Left colon (tissue), 2 donors: ENCODE measurements around the gene FBXL3. TPM values are rescaled to one million over a fixed set of nuclear protein-coding genes. Genes with fewer than 3 reads are reported as not detected.
A peak's percentile ranks its signal among the peaks of the same experiment; 100 is the strongest.
"Not testable (repeated sequence)": the region's sequence is repeated elsewhere in the genome, so short reads cannot be mapped to it uniquely, and the experiment has no call there.

Experiments
- ATAC-seq: fragments of 200-7000 bp; cut with Tn5 transposase; one replicate; pipeline ENCODE4 v1.9.1; 2020; ENCODE audit warnings: mild to moderate bottlenecking, moderate library complexity
- DNase-seq, 2 donors: peaks; one replicate each; pipeline ENCODE4 v3.0.0-alpha.2; 2020
- intact Hi-C, 2 donors: fragments of 100-400 bp; cut with DNase I in 1 of 2; cut with micrococcal nuclease in 1 of 2; formaldehyde crosslinking; loops; one replicate each; pipeline versions ENCODE4 v1.11.2 to v1.14.0; 2022; cut with DNase I, micrococcal nuclease
- total RNA-seq, 2 donors: library from RNA; stranded (reverse); fragmentation: NEBNext Ultra II Directional; extraction: Animal tissue kit (Norgen Biotek cat#: 25700); gene quantifications; one replicate each; pipeline ENCODE4 v1.2.1, GENCODE V29; 2021
- donor health status: DM: no; HTN: no; CAD: no.
- donor health status: DM: yes; HTN: yes; CAD: no.

The FBXL3 gene
- total RNA-seq, 2 donors from 2014 or later, result 37.7 to 52.0 TPM

DNA sequence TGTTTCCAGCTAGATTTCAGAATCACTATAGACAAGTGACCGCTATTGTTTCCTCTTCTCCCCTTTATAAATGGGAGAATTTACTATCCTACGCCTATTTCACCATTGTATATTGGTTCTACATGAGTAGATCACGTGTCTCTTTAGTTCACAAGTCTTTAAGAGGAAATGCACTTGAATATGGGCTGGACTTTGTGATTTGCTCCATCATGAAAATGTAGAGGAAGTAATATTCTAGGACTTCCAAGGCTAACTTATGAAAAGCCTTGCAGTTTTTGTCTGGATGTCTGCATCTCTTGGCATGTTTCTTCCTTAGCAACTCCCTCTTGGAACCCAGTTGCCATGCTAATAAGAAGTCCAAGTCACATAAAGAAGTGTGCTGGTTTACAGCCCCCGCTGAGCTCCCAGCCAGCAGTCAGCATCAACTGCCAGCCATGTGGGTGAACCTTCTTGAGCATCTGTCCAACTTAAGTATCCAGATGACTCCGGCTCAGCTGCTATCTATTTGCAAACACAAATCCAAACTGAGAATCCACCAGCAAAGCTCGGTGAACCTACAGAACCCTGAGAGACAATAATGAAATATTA is 4.8 kb upstream of the FBXL3 start:
- ATAC-seq (peak; percentile 33), DNase-seq (no peak)
- intact Hi-C loops, result no loop called here

DNA sequence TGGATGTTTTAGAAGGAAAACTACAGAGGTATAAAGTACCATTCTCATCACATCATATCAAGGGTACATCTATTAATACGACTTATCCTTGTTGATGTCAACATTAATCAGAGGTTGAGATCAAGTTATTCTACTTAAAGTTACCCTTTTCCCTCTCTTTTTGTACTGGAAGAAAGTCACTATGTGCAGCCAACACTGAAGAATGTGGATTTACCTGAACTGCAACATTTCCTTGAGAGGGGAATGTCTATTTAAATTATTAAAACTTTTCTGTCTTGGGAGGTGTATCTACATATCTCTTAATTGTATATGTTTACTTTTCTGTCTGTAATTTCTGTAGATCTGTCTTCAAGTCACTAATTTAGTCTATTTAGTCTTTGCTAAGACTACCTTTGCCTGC is 2.5 kb upstream of the FBXL3 start:
- intact Hi-C loops, result no loop called here
- DNase-seq, result no peak
- ATAC-seq, result no peak

DNA sequence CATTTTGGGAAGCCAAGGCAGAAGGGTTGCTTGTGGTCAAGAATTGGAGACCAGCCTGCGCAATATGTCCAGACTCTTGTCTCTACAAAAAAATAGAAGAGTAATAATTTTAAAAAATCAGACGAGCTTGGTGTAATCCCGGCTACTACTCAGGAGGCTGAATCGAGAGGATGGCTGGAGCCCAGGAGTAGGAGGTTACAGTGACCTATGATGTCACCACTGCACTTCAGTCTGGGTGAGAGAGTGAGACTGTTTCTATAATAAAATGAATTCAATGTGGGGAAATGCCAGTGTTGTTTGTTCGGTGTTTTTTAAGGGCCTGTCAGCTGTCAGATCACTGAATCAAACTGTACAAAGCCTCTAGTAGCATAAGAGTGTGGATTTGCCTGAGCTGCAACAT is 1.2 kb upstream of the FBXL3 start:
- intact Hi-C loops, result no loop called here
- DNase-seq, result no peak
- ATAC-seq, result no peak

DNA sequence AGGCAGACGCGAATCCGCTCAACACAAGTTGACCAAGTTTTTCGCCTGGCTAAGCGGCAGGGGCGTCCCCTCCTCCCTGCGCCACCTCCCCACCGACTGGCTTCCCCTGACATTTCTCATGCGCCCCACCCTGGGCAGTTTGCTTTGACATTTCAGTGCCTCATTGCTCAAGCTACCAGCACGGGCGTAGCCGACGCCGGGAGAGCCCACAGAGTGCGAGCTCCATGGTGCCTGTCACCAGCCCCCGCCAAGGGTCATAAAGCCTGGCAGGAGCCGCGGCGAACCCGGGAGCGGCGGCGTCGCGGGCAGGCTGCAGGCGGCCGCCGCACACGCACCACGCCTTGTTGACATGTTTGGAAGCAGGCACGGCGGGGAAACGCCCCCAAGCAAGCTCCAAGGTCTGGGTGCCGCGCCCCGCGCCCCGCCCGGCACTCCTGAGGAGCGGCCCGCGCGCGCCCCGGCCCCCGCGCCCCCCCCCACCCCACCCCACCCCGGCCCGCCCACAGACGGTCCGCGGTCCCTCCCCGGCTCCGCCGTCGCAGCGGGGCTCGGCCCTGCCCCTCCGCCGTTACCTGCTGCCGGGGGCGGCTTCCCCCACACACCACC is 601 bp downstream of the FBXL3 start:
- intact Hi-C loops, result no loop called here
- DNase-seq, result peak; percentile 93 to 94

DNA sequence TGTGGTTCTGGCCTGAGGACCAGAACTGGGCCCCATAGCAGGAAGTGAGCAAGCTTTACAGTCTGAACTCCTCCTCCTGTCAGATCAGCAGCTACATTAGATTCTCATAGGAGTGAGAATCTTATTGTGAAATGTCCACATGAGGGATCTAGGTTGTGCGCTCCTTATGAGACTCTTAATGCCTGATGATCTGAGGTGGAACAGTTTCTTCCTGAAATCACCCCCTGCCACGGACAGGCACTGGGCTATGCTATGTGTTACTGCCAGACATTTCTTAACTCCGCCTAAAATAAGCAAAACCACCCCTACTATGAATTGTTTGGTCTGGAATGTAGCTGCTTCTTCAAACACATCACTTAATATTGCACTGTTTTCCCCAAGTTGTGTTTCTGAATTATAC is 4.6 kb downstream of the FBXL3 start:
- DNase-seq, result no peak
- ATAC-seq, result no peak
- intact Hi-C loops, result no loop called here

More for the DNA sequence above, 601 bp downstream of the FBXL3 start:
- ATAC-seq, result peak; percentile 88

DNA sequence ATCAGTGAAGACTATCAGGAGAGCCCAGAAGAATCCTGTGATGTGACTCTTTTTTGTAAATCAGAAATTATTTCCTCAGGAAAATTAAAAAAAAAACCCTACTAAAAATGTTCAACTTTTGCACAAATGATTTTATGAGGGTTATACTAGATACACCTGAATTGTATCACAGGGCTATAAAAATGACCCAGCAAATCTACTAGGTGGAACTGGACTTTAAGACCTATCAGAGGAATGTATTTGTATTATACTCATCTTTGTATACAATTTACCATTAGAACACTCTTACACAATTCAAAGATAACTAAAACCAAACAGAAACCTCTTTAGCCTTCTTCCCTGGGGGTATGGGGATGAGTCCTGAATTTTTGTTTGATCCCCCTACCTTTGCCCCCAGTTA is 7.2 kb downstream of the FBXL3 start:
- intact Hi-C loops, result no loop called here
- DNase-seq (no peak), ATAC-seq (peak; percentile 80)

DNA sequence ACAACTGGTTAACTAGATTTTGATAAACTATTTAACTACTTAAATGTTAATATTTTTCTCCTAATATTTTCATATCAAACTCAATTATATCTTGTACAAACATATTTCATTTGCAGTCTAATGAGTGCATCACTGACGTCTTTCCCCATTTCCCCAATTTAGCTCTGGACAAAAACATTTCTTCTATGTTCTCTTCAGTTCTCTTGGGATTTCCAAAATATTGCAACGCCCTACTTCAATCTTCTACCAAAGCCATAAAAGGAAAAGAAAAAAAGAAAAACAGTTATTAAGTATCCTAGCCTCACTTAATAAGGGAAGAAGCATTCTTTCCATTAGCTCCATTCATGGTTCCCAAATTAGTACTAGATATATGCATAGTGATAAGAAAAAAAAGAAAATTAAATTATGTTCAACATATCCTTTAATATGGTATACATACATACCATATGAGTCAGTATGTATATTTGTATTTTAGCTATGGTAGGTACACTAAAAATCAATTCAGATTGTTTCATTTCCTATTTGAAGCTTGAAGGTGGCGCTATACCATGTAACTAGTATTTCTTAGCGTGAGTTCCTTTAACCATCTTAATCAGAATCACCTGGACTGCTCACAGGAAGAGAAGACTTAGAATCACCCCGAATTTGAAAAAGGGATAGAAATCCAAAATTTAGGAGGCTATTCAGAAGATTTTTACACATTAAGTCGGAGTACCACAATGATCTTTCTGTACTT is 9.9 kb downstream of the FBXL3 start:
- DNase-seq (no peak), ATAC-seq (no peak)
- intact Hi-C loops, result no loop called here

DNA sequence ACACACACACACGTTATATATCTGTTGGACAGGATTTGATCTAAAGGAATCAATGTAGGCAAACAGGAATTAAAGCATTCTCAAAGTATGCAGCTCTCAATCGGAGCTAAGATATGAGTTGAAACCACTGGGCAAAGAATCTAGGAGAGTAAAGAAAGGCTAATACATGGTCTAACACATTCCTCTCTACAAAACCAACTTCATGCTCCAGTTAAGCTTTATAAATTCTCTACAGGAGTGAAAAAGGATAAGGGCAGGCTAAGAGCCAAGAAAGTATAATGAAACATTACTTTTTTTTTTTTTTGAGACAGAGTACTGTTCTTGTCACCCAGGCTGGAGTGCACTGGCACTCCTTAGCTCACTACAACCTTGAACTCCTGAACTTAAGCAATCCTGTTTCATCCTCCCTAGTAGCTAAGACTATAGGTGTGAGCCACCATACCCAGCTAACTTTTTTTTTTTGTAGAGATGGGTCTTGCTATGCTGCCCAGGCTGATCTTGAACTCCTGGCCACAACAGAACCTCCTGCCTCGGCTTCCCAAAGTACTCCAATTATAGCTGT is 10.6 kb downstream of the FBXL3 start:
- intact Hi-C loops, result no loop called here
- DNase-seq, result no peak
- ATAC-seq, result peak; percentile 58

DNA sequence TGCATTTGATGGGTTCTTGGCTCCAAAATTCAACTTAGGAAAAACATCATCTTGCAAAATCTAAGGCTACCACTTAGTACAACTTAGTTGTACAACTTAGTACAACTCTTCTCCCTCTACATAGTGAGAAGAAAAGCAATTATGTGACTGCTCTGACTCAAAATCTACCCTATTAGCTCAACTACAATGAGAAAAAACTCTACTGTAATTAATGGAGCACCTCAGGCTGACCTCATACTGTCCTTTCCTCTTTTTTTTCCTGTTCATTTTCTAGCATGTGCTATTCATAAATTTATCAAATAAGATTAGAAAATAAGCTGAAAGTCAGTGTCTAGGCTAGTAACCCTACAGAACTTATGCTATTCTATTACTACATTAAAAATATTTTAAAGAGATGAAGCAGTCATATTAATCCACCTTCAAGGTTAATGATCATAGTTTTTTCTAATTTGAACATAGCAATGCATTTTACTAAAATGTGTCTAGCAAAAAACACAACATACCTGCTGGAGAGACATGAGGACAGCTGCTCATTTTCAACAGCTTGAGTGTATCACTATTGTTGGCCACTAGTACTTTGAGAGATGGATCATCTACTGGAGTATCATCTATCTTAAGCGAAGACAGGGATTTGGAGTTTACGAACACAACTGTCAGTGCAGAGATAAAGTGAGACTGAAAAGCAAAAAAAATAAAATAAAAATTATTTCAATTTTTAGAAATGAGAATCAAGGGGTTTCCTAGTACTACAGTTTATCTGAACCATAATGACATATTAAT is 11.9 kb downstream of the FBXL3 start:
- ATAC-seq, result no peak
- no peak for DNase-seq
- intact Hi-C loops, result no loop called here

DNA sequence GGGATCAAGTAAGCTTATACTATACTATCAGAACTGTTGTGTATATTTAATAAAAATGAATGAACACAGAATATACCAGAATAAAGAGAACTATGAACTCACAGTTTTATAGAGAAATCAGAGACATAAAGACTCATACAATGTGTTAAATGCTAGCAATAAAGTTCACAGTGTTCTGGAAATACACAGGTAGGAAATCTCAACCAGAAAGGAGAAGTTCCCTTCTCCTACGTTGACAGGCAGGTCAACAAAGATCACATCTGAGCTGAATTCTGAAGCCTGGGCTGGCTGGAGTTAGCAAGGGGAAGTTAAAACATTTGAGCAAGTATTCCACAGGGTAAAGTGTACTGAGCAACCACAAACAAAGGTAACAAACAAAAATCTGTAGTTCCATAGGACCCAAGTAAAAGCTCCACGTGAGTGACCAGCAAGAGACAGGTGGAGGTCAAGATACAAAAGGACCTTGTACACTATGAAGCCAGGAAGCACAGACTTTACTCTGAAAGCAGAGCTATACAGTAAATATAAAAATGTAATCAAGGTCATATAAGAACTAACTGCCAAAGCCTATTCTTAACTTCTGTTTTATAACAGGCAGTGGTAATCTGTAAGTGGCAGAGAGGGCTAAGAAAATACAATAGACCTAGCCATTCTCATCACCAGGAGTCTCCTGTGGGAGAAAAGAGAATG is 13.0 kb downstream of the FBXL3 start:
- peak; percentile 75 for ATAC-seq
- intact Hi-C loops, result no loop called here
- DNase-seq, result no peak

DNA sequence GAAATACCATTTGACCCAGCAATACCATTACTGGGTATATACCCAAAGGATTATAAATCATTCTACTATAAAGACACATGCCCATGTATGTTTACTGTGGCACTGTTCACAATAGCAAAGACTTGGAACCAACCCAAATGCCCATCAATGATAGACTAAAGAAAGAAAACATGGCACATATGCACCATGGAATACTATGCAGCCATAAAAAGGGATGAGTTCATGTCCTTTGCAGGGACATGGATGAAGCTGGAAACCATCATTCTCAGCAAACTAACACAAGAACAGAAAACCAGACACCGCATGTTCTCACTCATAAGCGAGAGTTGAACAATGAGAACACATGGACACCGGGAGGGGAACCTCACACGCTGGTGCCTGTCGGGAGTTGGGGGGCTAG is 17.2 kb downstream of the FBXL3 start:
- intact Hi-C loops, DNase-seq, ATAC-seq: not testable (repeated sequence)

DNA sequence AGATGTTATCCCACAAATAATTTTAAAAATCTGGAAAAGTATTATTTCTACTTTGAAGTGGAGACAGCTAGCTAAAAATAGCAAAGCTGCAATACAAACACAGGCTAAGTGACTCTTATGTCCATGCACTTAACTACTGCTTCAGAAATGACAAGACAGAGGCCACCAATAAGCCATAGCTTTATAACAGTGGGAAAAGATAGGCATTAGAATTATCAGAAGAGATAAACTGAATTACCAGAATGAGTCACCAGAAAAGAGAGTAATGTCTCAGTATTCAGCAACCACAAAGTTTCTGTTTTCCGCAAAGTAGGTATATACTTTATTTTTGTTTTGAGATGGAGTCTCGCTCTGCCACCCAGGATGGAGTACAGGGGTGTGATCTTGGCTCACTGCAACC is 17.9 kb downstream of the FBXL3 start:
- intact Hi-C loops, result no loop called here
- ATAC-seq (no peak), DNase-seq (no peak)

DNA sequence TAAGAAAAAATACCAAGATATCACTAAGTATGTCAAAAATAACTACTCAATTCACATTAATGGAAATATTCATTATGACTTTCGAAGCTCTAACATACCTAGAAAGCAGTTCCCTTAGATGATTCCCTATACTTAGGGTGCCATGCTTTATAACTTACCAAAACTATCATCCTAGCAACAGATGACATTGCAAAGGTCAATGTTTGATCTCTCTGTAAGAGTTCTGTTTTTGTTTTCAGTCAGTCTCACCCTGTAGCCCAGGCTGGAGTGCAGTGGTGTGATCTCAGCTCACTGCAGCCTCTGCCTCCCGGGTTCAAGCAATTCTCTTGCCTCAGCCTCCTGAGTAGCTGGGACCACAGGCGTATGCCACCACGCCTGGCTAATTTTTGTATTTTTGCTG is 18.6 kb downstream of the FBXL3 start:
- intact Hi-C loops, ATAC-seq, DNase-seq: not testable (repeated sequence)

DNA sequence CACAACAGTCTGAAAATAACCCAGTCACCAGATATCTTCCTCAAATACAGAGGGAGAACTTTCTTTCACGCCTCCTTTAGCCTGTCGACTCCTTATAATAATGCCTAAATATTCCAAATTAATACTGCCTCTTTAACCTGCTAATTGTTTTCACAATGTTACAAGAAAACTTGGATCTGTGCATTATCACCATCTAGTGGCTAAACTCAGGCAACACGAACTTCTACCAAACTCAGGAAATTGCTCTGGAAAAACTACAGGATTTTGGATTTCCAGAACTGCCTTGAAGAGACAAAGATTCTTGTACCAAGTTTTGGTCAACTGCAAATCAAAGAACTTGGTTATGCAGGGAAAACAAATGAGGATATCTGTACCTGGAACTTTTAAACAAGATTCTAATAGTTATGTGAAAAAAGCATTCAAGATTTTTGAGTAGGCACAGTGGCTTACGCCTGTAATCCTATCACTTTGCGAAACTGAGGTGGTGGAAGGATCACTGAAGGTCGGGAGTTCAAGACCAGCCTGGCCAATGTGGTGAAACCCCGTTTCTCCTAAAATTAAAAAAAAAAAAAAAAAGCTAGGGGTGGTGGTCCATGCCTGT is 24.3 kb downstream of the FBXL3 start:
- no peak for DNase-seq
- intact Hi-C loops, result no loop called here
- ATAC-seq, result peak; percentile 57

DNA sequence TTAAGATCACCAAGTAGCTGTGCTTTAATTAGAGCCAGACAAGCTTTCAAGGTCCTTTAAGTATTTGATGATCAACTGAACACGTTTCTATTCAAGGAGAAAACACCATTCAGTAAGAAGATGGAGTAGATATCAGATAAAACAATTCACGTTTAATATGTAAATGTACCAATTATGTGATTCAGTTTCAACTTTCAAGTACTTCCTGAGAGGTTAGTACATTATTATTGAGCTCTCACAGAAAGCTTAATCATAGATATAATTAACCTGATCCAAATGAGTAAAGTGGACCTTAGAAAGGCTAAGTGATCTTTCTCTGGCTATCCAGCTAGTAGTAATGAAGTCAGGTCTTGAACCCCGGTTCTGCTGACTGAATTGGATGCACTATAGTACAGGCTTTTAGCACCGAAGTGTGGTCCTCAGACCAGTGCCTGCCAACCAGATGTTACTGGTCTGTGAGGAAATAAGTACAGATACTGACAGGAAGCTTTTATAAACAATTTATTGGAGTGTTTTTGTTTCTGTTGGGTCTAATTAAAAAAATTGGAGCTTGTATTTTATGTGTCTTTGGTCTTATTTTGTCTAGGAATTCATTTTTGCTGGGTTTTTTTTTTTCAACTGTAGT is 24.9 kb downstream of the FBXL3 start:
- DNase-seq (no peak), ATAC-seq (no peak)
- intact Hi-C loops, result no loop called here

DNA sequence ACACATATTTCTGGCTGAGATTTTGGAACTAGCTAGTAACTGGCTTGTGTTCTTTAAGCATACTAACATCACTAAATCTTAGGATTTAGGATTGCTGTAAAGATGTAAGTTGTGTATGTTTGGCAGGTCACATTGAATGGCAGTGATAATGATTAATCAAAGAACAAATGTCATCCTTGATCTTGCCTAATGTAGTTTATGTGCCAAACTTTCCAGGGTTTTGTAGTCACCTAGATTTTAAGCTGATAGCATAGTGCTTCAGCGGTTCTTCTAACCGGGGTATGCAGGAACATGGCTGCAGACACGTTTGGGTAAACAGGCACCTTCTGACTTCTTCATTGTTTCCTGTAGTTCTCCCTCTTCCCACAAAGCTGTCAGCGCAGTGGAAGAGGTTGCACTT is 25.4 kb downstream of the FBXL3 start:
- DNase-seq (no peak), ATAC-seq (no peak)
- intact Hi-C loops, result no loop called here

DNA sequence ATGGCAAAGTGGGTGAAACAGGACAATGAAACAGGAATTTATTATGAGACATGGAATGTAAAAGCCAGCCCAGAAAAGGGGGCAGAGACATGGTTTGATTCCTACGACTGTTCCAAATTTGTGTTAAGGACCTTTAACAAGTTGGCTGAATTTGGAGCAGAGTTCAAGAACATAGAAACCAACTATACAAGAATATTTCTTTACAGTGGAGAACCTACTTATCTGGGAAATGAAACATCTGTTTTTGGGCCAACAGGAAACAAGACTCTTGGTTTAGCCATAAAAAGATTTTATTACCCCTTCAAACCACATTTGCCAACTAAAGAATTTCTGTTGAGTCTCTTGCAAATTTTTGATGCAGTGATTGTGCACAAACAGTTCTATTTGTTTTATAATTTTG is 26.5 kb downstream of the FBXL3 start:
- intact Hi-C loops, result no loop called here
- no peak for DNase-seq
- peak; percentile 60 for ATAC-seq

DNA sequence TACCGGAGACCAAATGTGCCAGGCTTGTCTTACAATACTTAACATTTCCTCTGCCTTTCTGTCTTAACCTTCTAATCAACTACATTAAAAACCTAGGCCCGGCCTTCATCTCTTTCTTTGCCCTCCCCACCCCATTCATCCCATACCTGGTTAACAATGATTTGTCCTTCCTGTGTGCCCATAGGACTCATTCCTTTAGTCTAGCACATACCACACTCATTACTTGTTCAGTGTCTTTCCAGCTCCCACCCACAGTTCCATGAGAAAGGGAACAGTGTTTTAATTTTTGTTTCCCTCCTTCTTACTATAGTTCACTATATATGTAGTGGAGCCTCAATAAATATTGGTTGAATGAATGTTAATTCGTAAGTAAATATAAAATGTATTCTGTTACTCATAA is 32.7 kb downstream of the FBXL3 start:
- ATAC-seq, result no peak
- no peak for DNase-seq
- intact Hi-C loops, result loop anchor here in 1 of 2 donors (10.0 kb wide), 1 partner anchor 331 kb away; the partner anchor contains the start of gene MYCBP2
